TTC549 (cell line): ENCODE data around the gene CSDE1.

Experiments used
- FAIRE-seq: peaks from 2 replicates; lab custom pipeline; 2012; peaks lifted over from hg19 to GRCh38; lab: Jason Lieb, UNC

The CSDE1 gene

DNA sequence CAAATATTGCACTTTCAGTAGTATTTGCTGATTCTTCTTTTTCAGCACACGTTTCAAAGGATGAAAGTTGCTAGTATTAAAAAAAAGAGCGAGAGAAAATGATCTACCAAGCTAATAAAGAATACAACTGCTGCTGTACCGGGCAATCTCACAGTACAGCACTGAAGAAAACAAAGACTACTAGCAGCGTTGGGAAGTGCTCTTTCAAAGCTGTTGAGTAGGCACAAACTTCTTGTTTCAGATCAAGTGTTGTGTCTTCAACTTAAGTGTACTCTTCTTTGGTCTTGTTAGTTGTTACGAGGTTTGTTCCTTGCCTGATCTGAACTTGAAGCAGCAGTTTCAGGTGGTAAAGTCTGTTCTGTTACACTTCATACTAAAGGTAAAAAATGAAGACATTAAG, 7.9 kb downstream of the CSDE1 start:
- FAIRE-seq: no peak

DNA sequence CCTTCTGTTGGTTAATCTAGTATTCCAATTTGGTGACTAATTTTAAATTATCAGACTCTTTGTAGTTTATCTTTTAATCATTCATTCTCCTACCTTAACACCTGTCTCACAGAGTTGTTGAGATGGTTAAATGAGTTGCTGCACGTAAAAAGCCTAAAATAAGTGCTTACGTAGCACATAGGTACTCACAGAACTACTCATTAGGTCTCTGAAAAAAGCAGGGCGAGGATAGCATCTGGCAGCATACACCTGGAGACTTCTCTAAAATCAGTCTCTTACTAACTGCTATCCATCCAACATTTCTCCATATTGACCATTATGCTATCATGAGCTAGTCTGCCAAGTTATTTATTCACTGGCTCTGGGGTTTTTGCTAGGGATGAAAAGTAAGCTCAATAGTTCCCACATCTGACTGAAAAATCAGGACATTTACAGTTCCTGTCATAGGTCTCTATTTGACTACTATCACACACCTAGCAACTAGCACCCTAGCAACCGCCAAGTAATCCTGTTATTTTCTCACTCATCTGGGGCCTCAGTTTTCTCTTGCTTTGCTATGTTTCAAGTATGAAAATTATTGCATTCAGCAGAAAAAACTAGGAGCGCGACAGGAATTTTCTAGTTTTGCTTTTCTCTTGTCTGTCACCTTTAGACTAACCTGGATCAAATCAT, 11.2 kb downstream of the CSDE1 start:
- FAIRE-seq: no peak

DNA sequence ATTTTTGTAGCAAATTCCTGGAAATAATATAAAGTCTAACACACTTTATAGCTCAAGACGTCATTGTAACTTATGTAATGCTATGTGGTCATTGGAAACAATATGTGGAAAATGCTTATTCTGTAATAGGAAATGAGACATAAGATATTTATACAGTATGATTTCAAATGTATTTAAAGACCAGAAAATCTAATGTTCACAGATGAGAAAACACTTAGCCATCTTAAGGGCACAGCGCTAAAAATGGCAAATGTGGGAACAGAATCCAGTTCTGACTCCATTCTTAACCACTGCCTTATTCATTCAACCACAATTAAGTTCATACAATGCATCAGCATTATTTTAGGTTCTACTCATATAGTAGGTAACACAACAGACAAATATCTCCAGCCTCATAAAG, 12.5 kb downstream of the CSDE1 start:
- no peak for FAIRE-seq

DNA sequence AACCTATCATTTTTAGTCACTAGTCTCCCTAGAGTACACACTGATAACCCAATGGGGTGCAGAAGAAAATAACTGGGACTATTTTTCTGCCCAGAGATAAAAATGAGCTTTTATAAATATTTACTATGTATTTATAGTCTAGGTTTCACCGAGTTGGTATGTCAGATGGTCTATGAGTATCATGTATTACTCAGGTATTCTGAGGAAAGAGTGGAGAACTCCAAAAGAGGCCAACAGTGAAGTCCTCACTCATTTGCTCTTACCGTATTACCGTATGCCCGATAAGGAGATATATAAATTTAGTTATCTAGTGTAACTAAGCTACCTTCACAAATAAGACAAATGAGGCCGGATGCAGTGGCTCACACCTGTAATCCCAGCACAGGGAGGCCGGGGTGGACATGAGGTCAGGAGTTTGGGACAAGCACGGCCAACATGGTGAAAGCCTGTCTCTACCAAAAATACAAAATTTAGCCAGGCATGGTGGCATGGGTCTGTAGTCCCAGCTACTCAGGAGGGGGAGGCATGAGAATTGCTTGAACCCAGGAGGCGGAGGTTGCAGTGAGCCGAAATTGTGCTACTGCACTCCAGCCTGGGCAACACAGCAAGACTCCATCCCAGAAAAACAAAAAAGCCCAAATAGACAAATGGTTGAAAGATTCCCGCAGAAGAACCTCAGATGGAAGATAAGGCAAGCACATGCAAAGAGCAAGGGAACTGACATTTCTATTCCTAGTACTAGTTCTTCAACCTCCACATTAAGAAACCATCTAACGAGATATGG, 15.6 kb downstream of the CSDE1 start:
- FAIRE-seq: no peak

DNA sequence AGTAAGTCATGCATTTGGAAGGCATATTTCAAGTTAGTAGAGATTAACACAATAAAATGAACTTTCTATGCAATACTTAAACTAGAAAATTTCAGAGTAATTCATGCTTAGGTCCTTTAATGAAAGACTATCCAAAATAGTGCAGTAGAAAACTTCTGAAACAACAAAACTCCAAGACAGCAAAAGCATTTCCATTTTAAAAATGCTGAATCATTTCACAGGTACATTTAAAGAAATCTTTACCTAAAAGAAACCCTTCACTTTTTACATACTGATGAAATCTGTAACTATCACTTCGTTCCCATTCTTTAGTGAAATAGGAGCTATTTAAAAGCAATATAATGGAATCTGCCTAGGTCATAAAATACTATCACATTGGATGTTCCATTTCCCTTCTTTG, 17.5 kb downstream of the CSDE1 start:
- no peak for FAIRE-seq

DNA sequence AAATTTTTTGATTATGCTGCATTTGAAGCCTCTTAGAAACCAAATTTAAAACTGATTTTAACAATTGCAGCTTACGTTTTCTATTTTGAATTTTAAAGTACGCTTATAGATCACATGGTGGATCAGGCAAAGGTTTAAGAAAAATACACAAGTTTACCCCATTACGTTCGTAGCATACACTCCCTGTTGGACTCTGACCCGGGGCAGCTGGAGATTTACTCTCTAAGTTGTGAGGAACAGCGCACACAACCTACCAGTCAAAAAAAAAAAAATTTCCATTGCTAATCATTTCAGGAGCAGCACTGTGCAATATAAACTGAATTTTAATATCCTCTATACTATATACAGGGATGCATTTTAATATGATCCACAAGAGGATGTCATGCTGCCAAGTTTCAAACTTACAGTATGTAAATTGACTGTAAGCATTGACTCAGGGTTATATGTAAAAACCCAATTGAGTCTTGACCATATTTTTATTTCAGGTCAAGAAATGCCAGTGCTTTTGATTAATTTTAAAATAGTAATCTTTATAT, 20.4 kb downstream of the CSDE1 start:
- FAIRE-seq: no peak

- FAIRE-seq: no peak
These were observed 22.3 kb downstream of the CSDE1 start for GRCh38 chr1:114735479-114735878.

DNA sequence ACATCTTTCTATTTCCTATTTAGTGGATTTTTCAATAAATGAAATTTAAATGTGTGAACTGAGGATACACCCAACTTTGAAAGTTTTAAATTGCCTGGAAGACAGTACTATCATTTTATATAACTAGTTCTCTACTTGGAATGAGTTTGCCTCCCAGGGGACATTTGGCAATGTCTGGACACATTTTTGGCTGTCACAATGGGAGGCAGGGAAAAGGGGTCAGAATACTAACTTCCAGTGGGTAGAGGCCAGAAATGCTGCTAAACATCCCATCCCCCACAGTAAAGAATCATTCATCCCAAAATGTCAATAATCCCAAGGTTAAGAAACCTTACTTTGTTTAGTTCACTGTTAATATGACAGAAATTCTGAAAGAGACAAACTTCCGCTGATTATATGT, 28.0 kb downstream of the CSDE1 start:
- FAIRE-seq: no peak

GRCh38 chr1:114728553-114728952, 29.2 kb downstream of the CSDE1 start:
- FAIRE-seq: no peak

DNA sequence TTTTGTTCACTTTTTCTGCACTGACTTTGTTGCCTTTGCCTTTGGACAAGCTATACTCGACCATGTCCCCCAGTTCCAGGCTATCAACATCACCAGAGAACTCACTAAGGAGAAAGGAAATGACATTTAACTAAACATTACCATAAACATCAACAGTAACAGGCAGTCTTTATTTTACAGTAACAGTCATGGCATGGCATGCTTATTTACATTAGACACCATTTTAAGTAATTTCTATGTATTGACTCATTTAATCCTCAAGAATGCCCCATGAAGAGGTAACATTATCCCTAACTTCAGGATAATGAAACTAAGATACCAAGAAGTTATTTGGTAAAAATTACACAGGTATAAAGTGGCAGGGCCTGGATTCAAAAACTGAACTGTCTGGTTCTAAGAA, 32.6 kb downstream of the CSDE1 start:
- no peak for FAIRE-seq

DNA sequence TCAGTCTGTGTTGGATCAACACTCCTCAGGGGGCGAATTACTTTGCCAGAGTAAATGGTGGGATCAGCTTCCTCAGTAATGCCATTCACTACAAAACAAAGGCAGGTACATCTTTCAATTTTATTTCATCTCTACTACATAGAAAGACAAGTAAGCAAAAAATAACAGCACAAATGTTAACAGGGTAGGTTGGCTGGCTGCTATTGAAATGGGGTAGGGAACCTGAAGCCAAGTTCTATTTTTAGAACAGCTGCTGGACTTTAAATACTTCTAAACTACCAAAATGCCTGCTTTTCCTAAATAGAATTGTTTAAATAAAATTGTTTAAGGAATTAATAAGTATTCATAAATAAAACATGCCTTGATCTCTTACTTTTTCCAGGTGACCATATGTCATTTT, 33.9 kb downstream of the CSDE1 start:
- no peak for FAIRE-seq

- no peak for FAIRE-seq
These were observed 34.3 kb downstream of the CSDE1 start for GRCh38 chr1:114723457-114723856.

- FAIRE-seq: no peak
These were observed 37.3 kb downstream of the CSDE1 start for GRCh38 chr1:114720492-114720891.

DNA sequence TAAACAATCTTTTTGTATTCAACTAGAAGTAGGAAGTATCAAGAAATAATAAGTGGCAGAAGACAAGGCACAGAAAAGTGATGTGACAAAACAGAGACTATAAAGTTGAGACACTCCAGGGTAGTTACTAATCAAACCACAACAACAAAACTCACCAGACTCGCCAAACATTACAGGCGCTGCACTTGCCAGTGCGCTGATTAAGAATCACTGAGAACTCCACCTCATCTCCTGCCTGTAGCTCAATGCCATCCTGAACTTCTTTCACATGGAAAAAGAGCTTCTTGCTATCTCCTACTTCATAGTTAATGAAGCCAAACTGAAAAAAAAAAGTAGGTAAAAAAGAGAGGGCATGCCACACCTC, 38.4 kb downstream of the CSDE1 start:
- no peak for FAIRE-seq

GRCh38 chr1:114718661-114719423, 38.9 kb downstream of the CSDE1 start:
- FAIRE-seq: no peak

- no peak for FAIRE-seq
These were observed 41.2 kb downstream of the CSDE1 start, which contains the start of gene NRAS for GRCh38 chr1:114716304-114717170. Gene NRAS, minus strand, starts transcription at chr1:114716771. Its CDS starts 611 bp downstream, at chr1:114716160.

GRCh38 chr1:114715952-114716303, 41.9 kb downstream of the CSDE1 start:
- no peak for FAIRE-seq

DNA sequence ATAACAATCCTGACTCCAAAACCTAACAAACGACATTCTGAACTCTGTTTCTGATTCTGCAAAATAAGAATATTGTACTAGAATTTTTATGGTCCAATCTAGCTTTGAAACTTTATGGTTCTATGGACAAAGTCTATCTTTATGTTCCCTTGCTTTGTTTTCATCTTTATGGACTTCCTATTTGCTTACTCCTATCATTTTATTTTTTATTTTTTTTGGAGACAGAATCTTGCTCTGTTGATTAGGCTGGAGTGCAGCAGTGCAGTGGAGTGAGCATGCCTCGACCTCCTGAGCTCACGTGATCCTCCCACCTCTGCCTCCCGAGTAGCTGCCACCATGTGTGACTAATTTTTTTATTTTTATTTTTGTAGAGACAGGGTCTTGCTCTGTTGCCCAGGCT, 44.8 kb downstream of the CSDE1 start:
- FAIRE-seq: no peak

GRCh38 chr1:114710360-114710759, 47.4 kb downstream of the CSDE1 start:
- FAIRE-seq: no peak

GRCh38 chr1:114707604-114708003, 50.2 kb downstream of the CSDE1 start:
- no peak for FAIRE-seq

GRCh38 chr1:114703242-114703641, 54.5 kb downstream of the CSDE1 start:
- no peak for FAIRE-seq

DNA sequence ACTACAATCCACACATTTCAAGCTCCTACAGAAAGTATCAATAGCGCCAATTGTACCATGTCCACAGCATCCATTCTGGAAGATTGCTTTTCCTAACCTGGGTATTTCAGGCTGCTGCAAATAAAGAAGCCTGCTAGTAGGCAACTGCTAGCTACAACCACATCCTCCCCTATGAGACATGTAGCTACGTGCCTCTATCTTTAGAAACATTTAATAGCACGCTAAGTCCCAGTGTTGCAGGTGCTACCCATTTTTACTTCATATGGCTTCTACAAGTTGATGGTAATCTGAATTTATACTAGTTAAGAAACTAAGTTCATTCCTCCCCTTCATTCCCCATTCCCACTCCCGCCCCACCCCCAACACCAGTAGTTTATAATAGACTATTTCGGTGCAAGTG, 55.0 kb downstream of the CSDE1 start:
- no peak for FAIRE-seq
